MM.1S (cell line): Measurements from ENCODE around the gene DDX4.

Experiments
- DNase-seq: peaks from one replicate; pipeline ENCODE4 v3.0.0-alpha.2; 2015
- H2AFZ ChIP-seq: fragments of 300-600 bp; sonication (generic); 2 replicates; pipeline ENCODE4 v1.6.0; 2016; ENCODE audit warnings: antibody characterized with exemption, low read length
- H3F3A ChIP-seq: fragments of 300-600 bp; sonication (generic); 2 replicates; pipeline ENCODE4 v1.6.1; 2016; ENCODE audit warnings: mild to moderate bottlenecking, antibody characterized with exemption, low read length, moderate library complexity, mixed read lengths; ENCODE audit not compliant: insufficient read depth
- H3K27ac ChIP-seq: fragments of 300-600 bp; sonication (generic); 2 replicates; pipeline ENCODE4 v1.5.1; 2016; ENCODE audit warnings: mild to moderate bottlenecking, low read length
- H3K27me3 ChIP-seq: fragments of 300-600 bp; sonication (generic); replicated peaks from 2 replicates; pipeline ENCODE4 v1.6.0; 2016; ENCODE audit warnings: low read length; ENCODE audit not compliant: insufficient read depth
- H3K36me3 ChIP-seq: fragments of 300-600 bp; sonication (generic); replicated peaks from 2 replicates; pipeline ENCODE4 v1.6.1; 2016; ENCODE audit warnings: mild to moderate bottlenecking, low read length, mixed read lengths; ENCODE audit not compliant: insufficient read depth
- H3K4me1 ChIP-seq: fragments of 300-600 bp; sonication (generic); 2 replicates; pipeline ENCODE4 v1.6.1; 2016; ENCODE audit warnings: low read length, mixed read lengths
- H3K4me2 ChIP-seq: fragments of 300-600 bp; sonication (generic); 2 replicates; pipeline ENCODE4 v1.6.0; 2016; ENCODE audit warnings: low read depth, low read length
- H3K4me3 ChIP-seq: fragments of 300-600 bp; sonication (generic); 2 replicates; pipeline ENCODE4 v1.5.1; 2016; ENCODE audit warnings: low read length, mixed read lengths
- H3K79me2 ChIP-seq: fragments of 300-600 bp; sonication (generic); 2 replicates; pipeline ENCODE4 v1.6.1; 2016; ENCODE audit warnings: mixed run types, low read length, mixed read lengths
- H3K9ac ChIP-seq: fragments of 300-600 bp; sonication (generic); 2 replicates; pipeline ENCODE4 v1.6.1; 2016; ENCODE audit warnings: low read length, mixed read lengths
- H3K9me2 ChIP-seq: fragments of 300-600 bp; sonication (generic); replicated peaks from 2 replicates; pipeline ENCODE4 v1.6.1; 2016; ENCODE audit warnings: mild to moderate bottlenecking, low read length, mixed read lengths; ENCODE audit not compliant: insufficient read depth
- H3K9me3 ChIP-seq: fragments of 300-600 bp; sonication (generic); replicated peaks from 2 replicates; pipeline ENCODE4 v1.6.1; 2016; ENCODE audit warnings: mild to moderate bottlenecking, low read length, mixed read lengths; ENCODE audit not compliant: insufficient read depth
- H4K20me1 ChIP-seq: fragments of 300-600 bp; sonication (generic); 2 replicates; pipeline ENCODE4 v1.6.1; 2016; ENCODE audit warnings: mild to moderate bottlenecking, low read length, moderate library complexity, mixed read lengths; ENCODE audit not compliant: insufficient read depth
- CTCF ChIP-seq: fragments of 300-600 bp; sonication (generic); IDR thresholded peaks from 2 replicates; pipeline ENCODE4 v1.5.1; 2016; ENCODE audit warnings: antibody characterized with exemption, low read length, mixed read lengths
- EZH2 ChIP-seq: fragments of 300-600 bp; sonication (generic); optimal IDR thresholded peaks from 2 replicates; pipeline ENCODE3; 2017; ENCODE audit warnings: low read depth, mild to moderate bottlenecking, antibody characterized with exemption, low read length, mixed read lengths
- EZH2phosphoT487 ChIP-seq: fragments of 300-600 bp; sonication (generic); IDR thresholded peaks from 2 replicates; pipeline ENCODE4 v1.6.1; 2018; ENCODE audit warnings: antibody characterized with exemption, low read length

The DDX4 gene

GRCh38 chr5:55724281-55724680 lies 13.6 kb upstream of the DDX4 start:
- Histone ChIP-seq H3K4me2 (no peak overlapping the region), H3K9ac (no peak overlapping the region), H3K79me2 (no peaks in the 10 kb centered on the region), H3F3A (no peaks in the 10 kb centered on the region), H3K4me1 (no peaks in the 10 kb centered on the region), H3K27ac (no peak overlapping the region), H2AFZ (no peak overlapping the region), H3K27me3 (no peaks in the 10 kb centered on the region), H3K36me3 (no peaks in the 10 kb centered on the region), H3K4me3 (no peak overlapping the region), H4K20me1 (no peaks in the 10 kb centered on the region), H3K9me2 (no peaks in the 10 kb centered on the region), H3K9me3 (no peaks in the 10 kb centered on the region)
- no peak for TF ChIP-seq CTCF
- no peak for TF ChIP-seq EZH2phosphoT487
- no peak for TF ChIP-seq EZH2
- no peak for DNase-seq

GRCh38 chr5:55731848-55732247 lies 6.0 kb upstream of the DDX4 start:
- H3F3A ChIP-seq = no peaks in the 10 kb centered on the region
- H2AFZ ChIP-seq = no peak overlapping the region
- H3K4me1 ChIP-seq = no peaks in the 10 kb centered on the region
- no peaks in the 10 kb centered on the region for H3K9me3 ChIP-seq
- H3K4me2 ChIP-seq = no peak overlapping the region
- H4K20me1 ChIP-seq = no peaks in the 10 kb centered on the region
- no peak for DNase-seq
- no peak overlapping the region for H3K4me3 ChIP-seq
- no peaks in the 10 kb centered on the region for H3K36me3 ChIP-seq
- no peak for TF ChIP-seq EZH2phosphoT487
- TF ChIP-seq CTCF = no peak
- no peak for TF ChIP-seq EZH2
- H3K9ac ChIP-seq = no peak overlapping the region
- no peaks in the 10 kb centered on the region for H3K79me2 ChIP-seq
- no peaks in the 10 kb centered on the region for H3K9me2 ChIP-seq
- no peaks in the 10 kb centered on the region for H3K27me3 ChIP-seq
- no peak overlapping the region for H3K27ac ChIP-seq

- no peak for DNase-seq
- Histone ChIP-seq H3K4me2 (no peak overlapping the region), H3K36me3 (no peaks in the 10 kb centered on the region), H3F3A (no peaks in the 10 kb centered on the region), H4K20me1 (no peaks in the 10 kb centered on the region), H2AFZ (no peak overlapping the region), H3K4me1 (no peaks in the 10 kb centered on the region), H3K27ac (no peak overlapping the region), H3K4me3 (no peak overlapping the region), H3K9me3 (no peaks in the 10 kb centered on the region), H3K9me2 (no peaks in the 10 kb centered on the region), H3K27me3 (no peaks in the 10 kb centered on the region), H3K9ac (no peak overlapping the region), H3K79me2 (no peaks in the 10 kb centered on the region)
- TF ChIP-seq EZH2 = no peak
- TF ChIP-seq CTCF = no peak
- TF ChIP-seq EZH2phosphoT487 = no peak
These were observed 5.3 kb upstream of the DDX4 start for GRCh38 chr5:55732585-55732984.

GRCh38 chr5:55734658-55735057 lies 3.2 kb upstream of the DDX4 start:
- Histone ChIP-seq H3K9me2 (no peaks in the 10 kb centered on the region), H3K9me3 (no peaks in the 10 kb centered on the region), H3K4me1 (no peaks in the 10 kb centered on the region), H3K27ac (no peak overlapping the region), H3K79me2 (no peaks in the 10 kb centered on the region), H3K36me3 (no peaks in the 10 kb centered on the region), H3K27me3 (no peaks in the 10 kb centered on the region), H2AFZ (no peak overlapping the region), H3K4me2 (no peak overlapping the region), H3K9ac (no peak overlapping the region), H3K4me3 (no peak overlapping the region), H3F3A (no peaks in the 10 kb centered on the region), H4K20me1 (no peaks in the 10 kb centered on the region)
- DNase-seq = no peak
- TF ChIP-seq EZH2 (no peak), CTCF (no peak), EZH2phosphoT487 (no peak)
